Ectodermal cell (in vitro differentiated cells): ENCODE data around the gene MCAT.

Experiments
- H3K27ac ChIP-seq: 2 replicates; pipeline ENCODE4 v1.7.0; 2013; ENCODE audit warnings: mild to moderate bottlenecking, low read depth, low read length; ENCODE audit not compliant: insufficient read depth, poor library complexity, severe bottlenecking
- H3K27me3 ChIP-seq: 2 replicates; pipeline ENCODE4 v1.7.0; 2013; ENCODE audit warnings: mild to moderate bottlenecking, low read length; ENCODE audit not compliant: insufficient read depth, control insufficient read depth, poor library complexity, severe bottlenecking
- H3K36me3 ChIP-seq: one replicate; pipeline ENCODE4 v1.7.0; 2013; ENCODE audit warnings: low read length; ENCODE audit not compliant: control insufficient read depth, insufficient read depth
- H3K4me1 ChIP-seq: one replicate; pipeline ENCODE4 v1.7.0; 2013; ENCODE audit warnings: low read length; ENCODE audit not compliant: control insufficient read depth, insufficient read depth
- H3K4me3 ChIP-seq: 2 replicates; pipeline ENCODE4 v1.7.0; 2013; ENCODE audit warnings: low read depth, low read length, control low read depth; ENCODE audit not compliant: insufficient read depth
- H3K9me3 ChIP-seq: 2 replicates; pipeline ENCODE4 v1.7.0; 2013; ENCODE audit warnings: mild to moderate bottlenecking, low read length, moderate library complexity; ENCODE audit not compliant: control insufficient read depth
- WGBS, 2 experiments: methylation state at CpG; one replicate each; pipeline ENCODE4 v1.1.7; 2013; ENCODE audit warnings: missing lambda C conversion rate in 2 of 2; 5-methylcytosine and 5-hydroxymethylcytosine counted together

MCAT gene

DNA sequence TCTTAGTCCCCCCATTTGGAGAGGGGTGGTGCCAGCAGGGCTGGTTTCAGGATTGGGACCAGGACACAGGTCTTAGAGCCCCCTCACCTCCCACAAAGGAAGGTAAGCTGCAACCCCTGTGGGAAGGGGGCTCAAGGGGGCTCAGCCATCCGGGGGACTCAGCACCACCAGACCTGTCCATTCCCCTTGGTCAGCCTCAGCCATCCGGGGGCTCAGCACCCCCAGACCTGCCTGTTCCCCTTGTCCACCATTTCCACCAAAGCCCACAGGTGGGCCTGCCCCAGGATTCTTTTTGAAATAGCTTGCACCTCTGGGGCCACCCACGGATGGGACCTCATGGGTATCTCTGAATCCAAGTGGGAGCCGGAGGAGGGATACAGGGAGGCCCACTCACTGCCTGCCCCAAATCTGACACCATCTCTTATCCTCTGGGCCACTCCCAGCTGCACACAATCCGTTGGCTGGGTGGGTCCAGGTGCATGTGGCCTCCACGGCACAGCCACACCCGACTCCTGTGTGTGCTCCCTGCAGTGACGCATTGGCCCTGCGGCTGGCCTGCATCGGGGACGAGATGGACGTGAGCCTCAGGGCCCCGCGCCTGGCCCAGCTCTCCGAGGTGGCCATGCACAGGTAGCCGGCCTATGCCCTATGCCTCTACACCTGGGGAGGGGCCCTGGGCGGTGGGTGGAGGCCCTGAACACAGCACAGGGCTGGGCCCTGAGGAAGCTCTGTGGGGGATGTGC, 15.9 kb downstream of the MCAT start:
- Histone ChIP-seq H3K27me3 (no peaks in the 10 kb centered on the region), H3K9me3 (no peaks in the 10 kb centered on the region), H3K36me3 (no peaks in the 10 kb centered on the region), H3K4me1 (peaks cover 7% of the 10 kb centered on the region), H3K27ac (no peak overlapping the region), H3K4me3 (no peak overlapping the region)
- 93 to 95% methylated on average over 17 of the region's 17 CpGs for WGBS, 2 experiments

DNA sequence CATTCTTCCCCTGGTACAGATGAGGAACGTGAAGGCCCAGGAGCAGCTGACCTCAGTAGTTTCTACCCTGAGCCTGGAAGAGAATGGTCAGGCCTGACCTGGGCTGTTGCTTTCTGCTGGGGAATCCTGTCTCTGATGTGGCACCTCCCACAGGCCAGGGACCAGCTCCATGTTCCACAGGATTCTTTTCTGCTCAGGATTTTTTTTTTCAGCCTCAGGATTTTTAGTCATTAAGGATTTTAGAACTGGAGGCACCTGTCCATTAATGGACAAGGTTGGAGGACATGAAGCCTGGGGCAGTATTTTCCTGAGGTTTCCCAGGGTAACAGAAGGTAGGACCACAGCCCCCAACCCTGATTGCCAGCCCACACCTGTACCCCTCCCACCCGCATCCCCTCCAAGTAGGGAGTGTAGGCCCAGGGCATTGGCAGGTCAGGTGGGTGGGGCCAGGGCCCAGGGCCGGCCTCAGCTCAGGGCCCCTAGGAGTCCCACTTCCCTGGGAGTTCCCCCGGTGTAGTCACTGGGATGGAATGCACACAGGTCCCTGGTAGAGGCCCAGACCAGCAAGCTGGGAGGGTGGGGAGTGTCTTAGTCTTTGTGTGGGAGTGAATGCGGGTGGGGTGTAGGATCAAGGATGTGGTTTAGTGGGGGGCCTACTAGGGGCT, 16.6 kb downstream of the MCAT start:
- no peaks in the 10 kb centered on the region for H3K9me3 ChIP-seq
- peaks cover 7% of the 10 kb centered on the region for H3K4me1 ChIP-seq
- no peaks in the 10 kb centered on the region for H3K27me3 ChIP-seq
- no peak overlapping the region for H3K27ac ChIP-seq
- no peaks in the 10 kb centered on the region for H3K36me3 ChIP-seq
- H3K4me3 ChIP-seq: no peak overlapping the region
- 74 to 78% methylated on average over 5 of the region's 5 CpGs for WGBS, 2 experiments

DNA sequence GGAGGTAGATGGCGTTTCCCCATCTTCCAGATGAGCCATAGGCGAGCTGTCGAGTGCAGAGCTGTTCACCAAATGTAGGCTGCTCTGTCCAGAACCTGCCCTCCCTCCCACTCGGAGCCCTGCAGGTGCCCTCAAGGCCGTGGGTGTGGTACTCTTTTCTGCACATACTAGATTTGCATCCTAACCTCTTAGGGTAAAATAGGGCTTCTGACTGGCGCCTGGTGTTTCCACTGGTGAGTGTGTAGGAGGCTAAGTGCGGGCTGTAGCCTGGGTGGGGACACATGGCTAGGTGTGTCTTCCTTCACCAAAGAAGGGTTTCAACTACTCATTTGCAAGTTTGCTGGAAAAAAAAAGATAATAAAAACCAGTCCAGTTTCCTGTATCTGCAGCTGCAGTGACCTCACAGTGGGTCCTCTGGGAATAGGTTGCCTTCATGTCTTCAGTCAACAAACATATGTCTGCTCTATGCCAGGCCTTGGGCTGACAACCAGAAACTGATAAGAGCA, 24.2 kb downstream of the MCAT start:
- 84 to 89% methylated on average over 7 of the region's 7 CpGs for WGBS, 2 experiments
- H3K27me3 ChIP-seq: no peaks in the 10 kb centered on the region
- H3K36me3 ChIP-seq: no peaks in the 10 kb centered on the region
- peaks cover 10% of the 10 kb centered on the region for H3K4me1 ChIP-seq
- H3K27ac ChIP-seq: no peak overlapping the region
- no peak overlapping the region for H3K4me3 ChIP-seq
- H3K9me3 ChIP-seq: no peaks in the 10 kb centered on the region

- H3K4me1 ChIP-seq: peaks cover 10% of the 10 kb centered on the region
- no peaks in the 10 kb centered on the region for H3K36me3 ChIP-seq
- no peak overlapping the region for H3K4me3 ChIP-seq
- WGBS, 2 experiments: 75% methylated on average over 21 of the region's 21 CpGs
- H3K27me3 ChIP-seq: peaks cover 6% of the 10 kb centered on the region
- no peak overlapping the region for H3K27ac ChIP-seq
- H3K9me3 ChIP-seq: no peaks in the 10 kb centered on the region
Observed at GRCh38 chr22:43118024-43118849, 25.0 kb downstream of the MCAT start.

DNA sequence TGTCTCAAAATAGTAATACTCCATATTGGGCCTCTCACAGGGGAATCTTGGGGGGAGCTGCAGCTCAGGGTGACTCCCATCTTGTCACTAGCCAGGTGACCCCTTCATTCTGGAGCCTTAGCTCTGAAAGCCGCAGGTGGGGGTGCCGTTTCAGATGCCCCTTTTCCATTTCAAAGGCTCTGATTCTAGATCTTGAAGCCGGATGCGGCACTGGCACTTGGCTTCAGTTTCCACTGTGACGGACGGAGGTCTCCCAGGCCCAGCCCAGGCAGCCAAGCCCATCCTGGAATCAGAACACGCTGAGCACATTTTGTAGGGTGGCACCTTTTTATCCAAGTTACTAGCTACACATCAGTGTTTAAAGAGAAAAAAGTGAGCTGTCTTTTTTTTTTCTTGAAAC, 26.3 kb downstream of the MCAT start:
- Histone ChIP-seq H3K27me3 (peaks cover 19% of the 10 kb centered on the region), H3K4me3 (no peak overlapping the region), H3K27ac (no peak overlapping the region), H3K36me3 (no peaks in the 10 kb centered on the region), H3K4me1 (peaks cover 10% of the 10 kb centered on the region), H3K9me3 (no peaks in the 10 kb centered on the region)
- 95 to 96% methylated on average over 7 of the region's 7 CpGs for WGBS, 2 experiments

- Histone ChIP-seq H3K9me3 (no peaks in the 10 kb centered on the region), H3K27me3 (peaks cover 39% of the 10 kb centered on the region), H3K4me3 (no peak overlapping the region), H3K36me3 (no peaks in the 10 kb centered on the region), H3K27ac (no peak overlapping the region), H3K4me1 (peaks cover 10% of the 10 kb centered on the region)
- WGBS, 2 experiments: 81 to 82% methylated on average over 5 of the region's 5 CpGs
Observed at GRCh38 chr22:43114958-43115357, 28.2 kb downstream of the MCAT start.

- 86 to 89% methylated on average over 13 of the region's 13 CpGs for WGBS, 2 experiments
Observed at GRCh38 chr22:43113526-43114251, 29.5 kb downstream of the MCAT start.

DNA sequence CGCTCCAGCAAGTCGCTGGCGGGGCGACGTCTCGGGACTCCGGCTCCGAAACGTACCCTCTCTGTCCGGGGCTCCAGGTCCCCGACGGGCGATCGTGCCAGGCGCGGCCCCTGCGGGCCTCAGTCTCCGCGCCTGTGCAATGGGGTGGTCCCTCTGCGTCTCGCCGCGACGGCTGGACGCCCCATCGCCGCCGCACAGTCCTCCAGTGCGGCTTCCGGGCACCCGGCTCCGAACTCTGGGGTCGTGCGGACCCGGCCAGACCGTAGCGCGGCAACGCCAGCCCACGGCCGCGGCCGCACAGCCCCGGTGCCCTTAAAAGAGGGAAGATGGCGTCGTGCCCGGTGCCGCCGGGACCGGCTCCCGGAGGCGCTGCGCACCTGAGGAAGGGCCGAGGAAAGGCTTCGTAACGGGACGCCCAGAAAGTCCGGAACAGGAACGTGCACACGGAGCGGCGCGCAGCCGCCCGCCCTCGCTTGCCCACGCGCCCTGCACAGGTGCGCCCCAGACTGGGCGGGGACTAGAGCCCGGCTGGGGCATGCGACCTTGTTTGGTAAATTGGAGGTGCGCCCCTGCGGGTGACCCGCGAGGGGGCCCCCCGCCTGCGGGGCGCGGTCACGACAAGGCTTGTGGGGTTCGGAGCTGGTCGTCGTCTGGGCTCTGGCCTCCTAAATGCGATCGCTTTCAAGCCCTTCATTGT, 32.1 kb downstream of the MCAT start:
- Histone ChIP-seq H3K36me3 (no peaks in the 10 kb centered on the region), H3K27ac (no peak overlapping the region), H3K4me3 (peak overlapping the region; percentile 44), H3K9me3 (no peaks in the 10 kb centered on the region), H3K27me3 (peaks cover 56% of the 10 kb centered on the region), H3K4me1 (no peaks in the 10 kb centered on the region)
- WGBS, 2 experiments: 2 to 3% methylated on average over 86 of the region's 86 CpGs

More at GRCh38 chr22:43113526-43114251, 29.5 kb downstream of the MCAT start:
- no peak overlapping the region for H3K27ac ChIP-seq
- no peaks in the 10 kb centered on the region for H3K9me3 ChIP-seq
- no peaks in the 10 kb centered on the region for H3K36me3 ChIP-seq
- H3K4me1 ChIP-seq: peaks cover 8% of the 10 kb centered on the region
- H3K4me3 ChIP-seq: no peak overlapping the region
- H3K27me3 ChIP-seq: peaks cover 52% of the 10 kb centered on the region

DNA sequence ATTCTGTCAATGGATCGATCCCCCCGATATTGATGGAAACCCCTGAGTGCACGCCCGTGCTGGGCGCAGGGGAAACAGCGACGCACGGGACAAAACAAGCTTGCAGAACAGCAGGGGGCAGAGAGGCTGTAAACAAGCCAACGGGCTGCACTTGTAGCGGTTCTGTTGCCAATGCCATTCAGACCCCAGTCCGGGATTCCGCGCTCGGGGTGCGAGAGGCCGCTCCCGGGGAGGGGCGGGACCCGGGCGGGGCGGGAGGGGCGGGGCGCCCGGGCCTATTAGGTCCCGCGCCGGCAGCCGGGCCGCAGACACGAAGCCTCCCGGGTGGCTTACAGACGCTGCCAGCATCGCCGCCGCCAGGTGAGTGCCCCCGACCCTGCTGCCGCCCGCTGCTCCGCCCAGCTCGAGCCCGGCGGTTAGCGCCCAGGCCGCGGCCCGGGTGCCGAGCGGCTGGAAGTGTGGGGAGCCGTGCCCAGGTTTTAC, 32.7 kb downstream of the MCAT start, which contains the start of gene BIK:
Gene BIK (plus strand): TSS at position 307 of the 483 bp plus-strand sequence. CDS start 13,273 bp downstream, outside the sequence.
- H3K27ac ChIP-seq: no peak within 1 kb of the TSS
- H3K4me3 ChIP-seq: peak within 1 kb of the TSS; percentile 44
- no peaks in the 10 kb centered on the region for H3K4me1 ChIP-seq
- H3K27me3 ChIP-seq: peaks cover 56% of the 10 kb centered on the region
- no peaks in the 10 kb centered on the region for H3K9me3 ChIP-seq
- no peaks in the 10 kb centered on the region for H3K36me3 ChIP-seq
- 1% methylated on average over 49 of the region's 49 CpGs for WGBS, 2 experiments
